HT-29 (cell line): ENCODE data around the gene SLC2A6. TPM values are rescaled to one million over a fixed set of nuclear protein-coding genes. Genes with fewer than 3 reads are reported as not detected.
A peak's percentile ranks its signal among the peaks of the same experiment; 100 is the strongest.

Source experiments
- DNase-seq: peaks from one replicate; pipeline ENCODE4 v3.0.0-alpha.2; 2015; ENCODE audit warnings: low spot score
- total RNA-seq: library from RNA; depleted of rRNA; stranded (reverse); fragments of >200 nt; shearing (Covaris generic); gene quantifications from 2 replicates; pipeline ENCODE4 v1.2.3, GENCODE V29; 2014

Gene SLC2A6
- total RNA-seq, 1 experiment from 2014 or later: 14.4 TPM

DNA sequence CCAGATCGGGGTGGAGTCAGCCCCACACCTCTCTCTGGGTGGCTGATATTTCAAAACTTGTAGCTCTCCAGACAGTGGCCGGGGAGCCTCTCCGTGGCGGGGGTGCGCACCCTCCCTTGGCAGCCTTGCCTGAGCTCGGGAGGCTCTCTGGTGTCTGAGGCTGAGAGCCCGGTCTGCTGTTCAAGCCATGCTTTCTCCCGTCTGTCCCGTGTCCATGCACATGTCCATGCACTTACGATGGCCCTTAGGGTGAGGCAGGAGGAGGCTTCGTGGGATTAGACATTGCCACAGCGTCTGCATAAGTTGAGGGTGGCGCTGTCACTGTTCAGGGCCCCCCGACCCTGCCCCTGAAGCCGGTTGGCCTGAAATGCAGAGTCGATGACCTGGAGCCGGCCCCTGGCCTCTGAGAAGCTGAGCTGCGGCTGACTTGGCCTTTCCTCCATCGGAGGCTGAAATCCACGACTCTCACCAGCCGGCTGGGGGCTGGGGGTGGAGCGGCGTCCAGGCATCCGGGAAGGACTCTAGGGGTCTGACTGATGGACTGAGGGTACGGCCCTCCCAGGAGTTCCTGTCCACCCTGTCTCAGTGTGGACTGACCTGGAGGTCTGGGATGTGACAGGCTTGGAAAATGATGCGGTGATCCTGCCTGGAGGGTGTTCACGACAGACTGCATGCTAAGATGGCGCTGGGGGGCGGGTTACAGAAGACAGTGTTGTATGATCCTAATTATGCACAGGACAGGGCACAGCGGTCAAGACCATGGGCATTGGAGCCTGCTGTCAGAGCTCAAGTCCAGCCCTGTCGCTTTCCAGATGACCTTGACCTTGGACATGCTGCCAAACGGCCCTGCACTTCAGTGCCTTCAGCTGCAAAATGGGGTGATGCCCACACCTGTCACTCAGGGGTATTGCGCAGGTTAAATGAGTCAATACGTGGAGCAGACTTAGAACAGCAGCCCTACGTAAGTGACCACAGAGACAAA lies 18.3 kb upstream of the SLC2A6 start:
- no peak for DNase-seq

- no peak for DNase-seq
Measured at GRCh38 chr9:133495327-133496293, 16.7 kb upstream of the SLC2A6 start.

DNA sequence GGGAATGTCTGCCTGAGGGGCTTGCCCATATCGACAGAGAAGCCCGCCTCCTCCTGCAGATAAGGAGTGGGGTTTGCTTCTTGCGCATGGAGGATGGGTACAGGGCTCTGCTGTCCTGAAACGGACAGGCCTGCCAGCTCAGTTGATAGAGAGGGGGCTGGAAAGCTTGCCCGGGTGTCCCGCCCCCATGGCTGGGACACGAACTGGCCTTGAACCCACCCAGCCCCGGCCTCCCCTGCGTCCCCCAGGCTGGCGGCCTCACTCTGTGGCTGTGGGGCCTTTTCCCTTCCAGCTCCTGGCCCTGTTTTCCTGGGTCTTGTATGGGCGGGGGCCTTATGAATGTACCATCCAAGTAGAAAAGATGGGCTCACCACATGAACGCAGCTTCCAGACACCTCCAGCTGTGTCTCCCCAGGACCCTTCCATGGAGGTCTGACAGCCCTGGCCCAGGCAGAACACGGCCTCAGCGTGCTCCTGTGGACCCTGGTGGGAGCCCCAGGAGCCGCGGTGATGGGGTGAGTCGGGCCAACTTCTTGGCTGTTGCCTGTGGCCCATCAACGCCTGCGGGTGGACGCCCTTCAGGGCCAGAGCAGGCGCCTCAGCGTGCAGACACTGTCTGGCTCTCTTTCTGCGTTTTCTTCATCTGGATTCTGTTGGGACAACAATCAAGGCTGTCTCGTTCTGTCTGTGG lies 15.9 kb upstream of the SLC2A6 start:
- no peak for DNase-seq

DNA sequence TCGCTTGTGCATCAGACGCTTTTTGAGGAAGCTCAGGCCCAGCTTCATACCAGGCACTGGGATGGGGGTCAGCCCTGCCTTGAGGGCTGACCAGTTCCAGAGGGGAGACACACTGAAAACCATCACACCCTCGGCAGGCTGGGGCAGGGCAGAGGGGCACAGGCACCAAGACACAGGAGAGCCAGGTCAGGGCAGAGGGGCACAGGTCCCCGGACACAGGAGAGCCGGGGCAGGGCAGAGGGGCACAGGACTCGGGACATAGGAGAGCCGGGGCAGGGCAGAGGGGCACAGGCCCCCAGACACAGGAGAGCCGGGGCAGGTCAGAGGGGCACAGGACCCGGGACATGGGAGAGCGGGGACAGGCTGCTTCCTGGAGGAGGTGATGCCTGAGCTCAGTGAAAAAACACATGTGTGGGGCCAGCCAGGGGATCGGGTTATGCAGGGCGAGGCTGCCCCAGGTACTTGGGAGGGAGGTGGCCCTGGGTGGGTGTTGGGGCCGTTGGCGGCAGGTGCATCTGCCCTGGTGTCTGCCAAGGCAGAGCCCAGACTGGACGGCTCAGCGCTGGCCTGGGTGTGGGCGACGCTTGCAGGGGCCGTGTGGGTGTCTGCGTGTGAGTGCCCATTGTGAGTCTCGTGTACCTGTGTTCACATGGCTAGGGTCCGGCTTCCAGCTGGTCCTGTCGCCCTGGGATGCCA lies 15.1 kb upstream of the SLC2A6 start:
- no peak for DNase-seq

GRCh38 chr9:133493428-133493827 lies 14.5 kb upstream of the SLC2A6 start:
- DNase-seq: no peak

DNA sequence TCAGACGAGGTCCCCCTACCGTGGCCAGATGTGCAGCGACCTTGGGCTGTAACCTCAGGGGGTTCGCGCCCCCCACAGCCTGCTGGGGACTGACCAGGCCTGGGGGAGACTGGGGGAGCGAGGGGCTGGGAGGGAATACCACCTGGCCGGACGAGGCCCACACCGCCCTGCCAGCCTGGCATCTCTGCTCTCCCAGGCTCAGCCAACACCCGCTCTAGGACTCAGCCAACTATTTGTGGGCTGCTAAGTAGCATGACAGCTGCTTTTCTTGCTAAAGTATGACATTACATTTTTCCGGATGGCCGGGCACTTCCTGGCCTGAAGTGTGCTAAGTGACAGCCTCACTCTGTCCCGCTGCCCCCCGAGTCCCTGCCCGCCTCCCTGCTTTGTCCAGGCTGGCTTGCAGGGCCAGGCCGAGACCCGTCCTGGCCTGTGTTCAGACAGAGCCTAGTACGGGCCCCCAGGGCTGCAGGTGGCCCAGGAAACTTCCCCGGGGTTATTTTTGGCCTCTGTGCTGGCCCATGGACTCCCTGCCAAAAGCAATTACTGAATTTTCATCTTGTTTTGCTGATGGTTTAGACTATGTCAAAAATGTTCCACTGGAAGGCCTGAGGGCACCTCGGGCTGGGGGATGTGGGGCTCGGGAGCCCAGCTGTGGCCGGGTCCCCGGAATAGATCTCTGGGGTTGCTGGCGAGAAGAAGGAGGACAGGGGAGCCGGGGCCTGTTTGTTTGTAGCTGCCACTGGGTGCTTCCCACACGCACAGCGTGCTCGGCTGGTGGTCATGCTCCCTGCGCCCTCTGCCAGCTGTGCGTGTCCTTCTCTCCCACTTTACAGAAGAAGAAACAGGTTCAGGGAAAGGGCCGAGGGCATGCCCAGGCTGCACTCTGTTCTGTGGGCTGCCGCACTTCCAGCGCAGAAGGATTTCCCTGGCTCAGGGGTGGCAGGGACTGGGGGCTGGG lies 13.4 kb upstream of the SLC2A6 start:
- no peak for DNase-seq

DNA sequence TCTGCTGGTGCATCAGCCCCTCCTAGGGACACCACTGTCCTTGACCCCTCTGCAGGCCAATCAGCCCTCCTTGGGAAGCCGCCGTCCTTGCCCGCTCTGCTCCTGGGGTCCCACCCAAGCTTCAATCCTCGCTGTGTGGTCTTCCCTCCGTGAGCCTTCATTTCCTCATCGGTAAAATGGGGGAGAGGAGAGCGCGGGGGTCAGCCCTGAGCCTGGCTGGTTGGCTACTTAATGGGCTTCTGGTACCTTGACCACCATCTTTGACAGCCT lies 12.7 kb upstream of the SLC2A6 start:
- DNase-seq: no peak

GRCh38 chr9:133490865-133491655 lies 12.2 kb upstream of the SLC2A6 start:
- no peak for DNase-seq

DNA sequence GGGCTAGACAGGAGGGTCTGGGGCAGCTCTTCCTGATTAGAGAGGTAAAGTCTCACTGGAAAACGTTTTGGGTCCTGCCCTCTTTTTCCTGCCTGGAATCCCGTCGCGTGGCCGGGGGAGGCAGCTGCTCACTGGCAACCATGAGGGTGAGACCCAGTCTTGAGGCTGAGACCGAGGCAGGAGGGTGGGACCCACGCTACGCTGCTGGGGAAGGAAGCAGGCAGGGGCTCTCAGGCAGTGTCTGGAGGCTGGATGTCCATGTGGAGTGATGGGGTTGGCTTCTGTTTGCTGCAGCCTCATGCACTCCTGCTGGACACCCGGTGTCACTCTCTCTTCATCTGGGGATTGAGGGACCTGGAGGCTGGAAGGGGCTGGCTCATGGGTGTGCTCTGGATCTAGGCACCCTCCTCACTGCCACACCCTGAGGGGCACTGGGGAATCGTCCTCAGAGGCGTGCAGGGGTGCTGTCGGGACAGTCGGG lies 11.3 kb upstream of the SLC2A6 start:
- DNase-seq: no peak

DNA sequence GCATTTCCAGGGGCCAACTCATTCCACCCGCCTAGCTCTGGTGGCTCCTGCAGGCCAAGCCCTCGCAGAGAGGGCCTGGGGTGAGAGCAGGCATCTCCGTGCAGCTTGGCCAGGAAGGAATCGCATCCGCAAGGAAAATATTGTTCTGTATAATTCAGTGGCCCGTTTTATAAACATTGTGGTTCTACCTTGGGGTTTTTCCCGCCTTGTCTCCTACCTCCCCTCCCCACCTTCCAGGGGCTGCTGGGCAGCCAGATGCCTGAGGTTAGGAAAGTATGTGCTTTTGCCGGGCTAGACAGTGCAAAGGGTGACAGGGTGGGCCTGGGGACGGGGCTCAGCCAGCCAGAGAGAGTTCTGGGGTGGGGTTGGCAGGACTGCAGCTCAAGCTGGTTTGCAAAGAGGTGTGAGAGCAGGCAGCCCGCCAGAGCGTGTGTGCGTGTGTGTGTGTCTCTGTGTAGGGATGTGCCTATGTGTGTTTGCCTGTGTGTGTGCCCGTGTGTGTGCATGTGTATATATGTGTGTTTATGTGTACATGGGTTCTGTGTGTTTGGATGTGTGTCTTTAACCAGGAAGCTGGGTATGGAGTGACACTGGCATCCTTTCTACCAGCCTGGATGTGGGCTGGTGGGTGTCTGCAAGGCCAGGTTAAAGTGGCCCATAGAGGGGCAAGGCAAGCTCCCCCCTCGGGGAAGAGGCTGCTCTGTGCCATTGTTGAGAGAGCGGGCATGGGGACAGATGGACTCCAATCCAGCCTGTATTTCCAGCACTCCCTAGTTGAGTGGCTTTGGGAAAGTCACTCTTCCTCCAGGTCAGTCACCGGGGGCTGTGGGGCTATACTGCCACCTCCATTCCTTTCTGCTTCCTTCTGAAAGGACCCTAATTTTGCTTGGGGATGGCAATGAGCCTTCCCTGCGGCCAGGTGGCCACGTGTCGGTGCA lies 10.6 kb upstream of the SLC2A6 start:
- DNase-seq: no peak

- no peak for DNase-seq
Measured at GRCh38 chr9:133488686-133489252, 9.9 kb upstream of the SLC2A6 start.

DNA sequence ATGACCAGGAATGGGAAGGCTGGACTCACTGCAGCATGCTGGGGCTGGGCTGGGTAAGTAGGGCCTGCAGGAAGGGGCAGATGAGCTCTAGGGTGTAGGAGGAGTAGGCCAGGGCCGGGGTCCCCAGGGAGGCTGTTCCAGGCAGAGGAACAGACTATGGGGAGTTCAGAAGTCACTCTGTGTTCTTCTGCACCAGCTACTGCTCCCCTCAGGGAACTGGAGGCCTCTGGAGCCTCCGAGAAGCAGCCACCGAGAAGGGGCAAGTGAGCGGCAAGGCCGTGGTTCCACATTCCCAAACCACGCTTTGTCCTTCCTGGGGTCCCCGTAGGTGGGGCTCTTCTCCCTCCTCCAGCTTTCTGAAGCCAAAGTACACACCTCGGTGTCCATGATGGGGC lies 8.4 kb upstream of the SLC2A6 start:
- DNase-seq: no peak

GRCh38 chr9:133485531-133486260 lies 6.8 kb upstream of the SLC2A6 start:
- no peak for DNase-seq

DNA sequence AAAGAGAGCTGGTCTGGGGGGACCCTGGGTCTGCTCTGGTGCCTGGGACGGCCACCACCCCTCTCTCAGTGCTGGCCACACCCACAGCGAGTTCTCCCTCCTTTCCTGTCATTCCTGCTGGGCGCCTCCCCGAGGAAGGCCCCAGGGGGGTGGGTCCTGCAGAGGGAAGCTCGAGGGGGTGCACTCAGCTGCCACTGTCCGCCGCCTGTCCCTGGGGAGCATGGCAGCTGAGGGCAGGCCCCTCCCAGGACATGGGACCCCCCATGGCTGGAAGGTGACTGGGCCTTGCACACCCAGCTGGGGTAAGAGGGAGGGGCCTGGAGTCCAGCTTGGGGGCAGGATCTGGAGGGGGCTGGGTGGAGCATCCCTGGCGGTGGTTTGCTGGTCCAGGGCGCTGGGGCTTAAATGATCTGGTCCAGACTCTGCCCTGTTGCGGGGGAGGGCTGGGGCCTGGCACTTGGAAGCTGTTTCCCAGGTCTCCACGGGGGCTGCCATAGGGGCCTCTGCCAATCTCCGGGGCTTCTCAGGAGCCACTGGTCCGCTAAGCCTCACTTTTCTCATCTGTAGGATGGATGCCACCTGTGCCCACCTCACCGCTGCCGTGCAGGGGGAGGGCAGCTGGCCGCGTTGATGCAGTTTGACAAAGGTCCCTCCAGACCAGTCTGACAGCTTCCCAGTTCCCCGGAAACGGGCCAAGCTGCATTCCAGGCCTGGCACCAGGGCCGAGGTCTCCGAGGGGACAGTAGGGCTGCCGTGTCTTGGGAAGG lies 6.0 kb upstream of the SLC2A6 start:
- peak; percentile 74 for DNase-seq

DNA sequence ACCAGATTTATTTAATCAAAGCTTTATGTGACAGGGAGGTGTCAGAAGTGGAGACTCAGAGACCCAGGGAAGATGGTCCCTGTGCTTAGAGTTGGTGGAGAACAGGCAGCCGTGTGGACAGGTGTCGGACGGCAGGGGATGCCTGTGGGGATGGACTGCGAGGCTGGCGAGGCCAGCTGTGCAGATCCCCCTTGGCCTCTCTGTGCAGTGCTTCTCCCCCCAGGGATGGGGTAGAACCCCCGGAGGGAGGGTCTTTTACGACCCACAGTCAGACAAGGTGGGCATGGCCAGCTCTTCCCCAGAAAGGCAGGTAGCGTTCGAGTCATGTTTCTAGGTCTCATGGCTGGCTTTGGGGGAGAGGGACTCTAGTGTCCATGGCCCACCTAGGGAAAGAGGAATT lies 4.7 kb upstream of the SLC2A6 start:
- no peak for DNase-seq
